HepG2 (cell line): Measurements from ENCODE around the gene POGK. TPM values are rescaled to one million over a fixed set of nuclear protein-coding genes. Genes with fewer than 3 reads are reported as not detected.

Source experiments
- BORCS8-MEF2B ChIP-seq: sonication (generic); formaldehyde crosslinking; IDR thresholded peaks from 2 replicates; pipeline ENCODE4 v1.8.0; 2022; ENCODE audit warnings: mild to moderate bottlenecking, missing genetic modification reagents
- FOXO1 ChIP-seq: sonication (generic); formaldehyde crosslinking; IDR thresholded peaks from 2 replicates; pipeline ENCODE4 v1.4.0; 2020; ENCODE audit warnings: missing genetic modification reagents
- GATAD1 ChIP-seq: IDR thresholded peaks from 2 replicates; pipeline ENCODE4 v1.6.1; 2016; ENCODE audit warnings: missing genetic modification reagents, missing compliant biosample characterization
- GTF2F1 ChIP-seq: fragments of 150-350 bp; IDR thresholded peaks from 2 replicates; pipeline ENCODE4 v1.6.1; 2014; ENCODE audit warnings: low read length
- MIER3 ChIP-seq: IDR thresholded peaks from 2 replicates; pipeline ENCODE4 v1.6.1; 2016; ENCODE audit warnings: missing compliant biosample characterization, borderline replicate concordance
- NFE2 ChIP-seq: sonication (generic); formaldehyde crosslinking; IDR thresholded peaks from 2 replicates; pipeline ENCODE4 v1.4.0; 2020; ENCODE audit warnings: missing genetic modification reagents
- NKX3-1 ChIP-seq: sonication (generic); formaldehyde crosslinking; IDR thresholded peaks from 2 replicates; pipeline ENCODE4 v1.5.0; 2020; ENCODE audit warnings: missing genetic modification reagents
- PHF20 ChIP-seq: sonication (generic); formaldehyde crosslinking; IDR thresholded peaks from 2 replicates; pipeline ENCODE4 v1.5.0; 2020; ENCODE audit warnings: mild to moderate bottlenecking, missing genetic modification reagents
- POLR2AphosphoS2 ChIP-seq: IDR thresholded peaks from 2 replicates; pipeline ENCODE4 v1.6.1; 2011; ENCODE audit warnings: low read depth, low read length, improper control_type of control experiment
- ZBTB7B ChIP-seq: sonication (generic); formaldehyde crosslinking; IDR thresholded peaks from 2 replicates; pipeline ENCODE4 v1.4.0; 2020; ENCODE audit warnings: missing genetic modification reagents
- ZFP41 ChIP-seq: sonication (generic); formaldehyde crosslinking; IDR thresholded peaks from 2 replicates; pipeline ENCODE4 v1.4.0; 2020; ENCODE audit warnings: mild to moderate bottlenecking, missing genetic modification reagents, borderline replicate concordance
- ZNF235 ChIP-seq: sonication (generic); formaldehyde crosslinking; IDR thresholded peaks from 2 replicates; pipeline ENCODE4 v1.8.1; 2023; ENCODE audit warnings: mild to moderate bottlenecking, missing genetic modification reagents, borderline replicate concordance
- ZNF260 ChIP-seq: sonication (generic); formaldehyde crosslinking; IDR thresholded peaks from 2 replicates; pipeline ENCODE4 v1.4.0; 2020; ENCODE audit warnings: missing genetic modification reagents, low read depth, mild to moderate bottlenecking, borderline replicate concordance
- ZNF567 ChIP-seq: sonication (generic); formaldehyde crosslinking; IDR thresholded peaks from 2 replicates; pipeline ENCODE4 v1.8.1; 2023; ENCODE audit warnings: mild to moderate bottlenecking, missing genetic modification reagents, borderline replicate concordance
- ZNF703 ChIP-seq: sonication (generic); formaldehyde crosslinking; IDR thresholded peaks from 2 replicates; pipeline ENCODE4 v1.5.1; 2020; ENCODE audit warnings: missing genetic modification reagents, mild to moderate bottlenecking, moderate library complexity, borderline replicate concordance
- ZNF766 ChIP-seq: sonication (generic); formaldehyde crosslinking; IDR thresholded peaks from 2 replicates; pipeline ENCODE4 v1.5.0; 2020; ENCODE audit warnings: missing genetic modification reagents, borderline replicate concordance
- polyA plus RNA-seq, 8 experiments: library from polyadenylated mRNA; depleted of rRNA in 3 of 8; stranded (reverse) in 7 of 8; unstranded in 1 of 8; fragments of >200 nt; fragmentation: Illumina TruSeq in 4 of 8; extraction: Trizol in 4 of 8; gene quantifications; 2 replicates each; pipeline versions ENCODE4 v1.2.1 to v1.2.3, GENCODE V29; 2011 to 2016; ENCODE audit warnings: low read depth in 4 of 8, missing spikeins in 1 of 8, mixed read lengths in 1 of 8; ENCODE audit not compliant: insufficient read depth in 1 of 8
- total RNA-seq, 5 experiments: library from RNA; depleted of rRNA; stranded (reverse); fragments of >200 nt; fragmentation: Illumina TruSeq; extraction: Trizol; gene quantifications; 2 replicates each; pipeline ENCODE4 v1.2.3, GENCODE V29; 2016; ENCODE audit warnings: low read depth in 1 of 5
- TF ChIP-seq, protein P1 (sequence below): sonication (generic); IDR thresholded peaks from 2 replicates; pipeline ENCODE4 v1.6.1; 2016; ENCODE audit warnings: low read depth, borderline replicate concordance
- TF ChIP-seq, protein P2 (sequence below): sonication (generic); formaldehyde crosslinking; IDR thresholded peaks from 2 replicates; pipeline ENCODE4 v1.5.0; 2020; ENCODE audit warnings: missing genetic modification reagents, mild to moderate bottlenecking, borderline replicate concordance
- TF ChIP-seq, protein P3 (sequence below): sonication (generic); formaldehyde crosslinking; IDR thresholded peaks from 2 replicates; pipeline ENCODE4 v1.5.0; 2020; ENCODE audit warnings: missing genetic modification reagents, mild to moderate bottlenecking, borderline replicate concordance
- TF ChIP-seq, protein P4 (sequence below): sonication (generic); formaldehyde crosslinking; IDR thresholded peaks from 2 replicates; pipeline ENCODE4 v1.4.0; 2020; ENCODE audit warnings: missing genetic modification reagents, low read depth, mild to moderate bottlenecking, borderline replicate concordance
- TF ChIP-seq, protein P5 (sequence below), 2 experiments: sonication (generic) in 1 of 2; formaldehyde crosslinking in 1 of 2; IDR thresholded peaks; 2 replicates each; pipeline versions ENCODE4 v1.5.1 to v1.6.1; 2011 to 2020; ENCODE audit warnings: borderline replicate concordance in 1 of 2, low read depth in 1 of 2, low read length in 1 of 2, mild to moderate bottlenecking in 1 of 2, missing genetic modification reagents in 1 of 2, moderate library complexity in 1 of 2

The POGK gene
- total and polyA plus RNA-seq, 2 of the 13 experiments (the other 11 are each of a cell fraction or from before 2014, with no cell fraction given) = 4.8 to 16.2 TPM

DNA sequence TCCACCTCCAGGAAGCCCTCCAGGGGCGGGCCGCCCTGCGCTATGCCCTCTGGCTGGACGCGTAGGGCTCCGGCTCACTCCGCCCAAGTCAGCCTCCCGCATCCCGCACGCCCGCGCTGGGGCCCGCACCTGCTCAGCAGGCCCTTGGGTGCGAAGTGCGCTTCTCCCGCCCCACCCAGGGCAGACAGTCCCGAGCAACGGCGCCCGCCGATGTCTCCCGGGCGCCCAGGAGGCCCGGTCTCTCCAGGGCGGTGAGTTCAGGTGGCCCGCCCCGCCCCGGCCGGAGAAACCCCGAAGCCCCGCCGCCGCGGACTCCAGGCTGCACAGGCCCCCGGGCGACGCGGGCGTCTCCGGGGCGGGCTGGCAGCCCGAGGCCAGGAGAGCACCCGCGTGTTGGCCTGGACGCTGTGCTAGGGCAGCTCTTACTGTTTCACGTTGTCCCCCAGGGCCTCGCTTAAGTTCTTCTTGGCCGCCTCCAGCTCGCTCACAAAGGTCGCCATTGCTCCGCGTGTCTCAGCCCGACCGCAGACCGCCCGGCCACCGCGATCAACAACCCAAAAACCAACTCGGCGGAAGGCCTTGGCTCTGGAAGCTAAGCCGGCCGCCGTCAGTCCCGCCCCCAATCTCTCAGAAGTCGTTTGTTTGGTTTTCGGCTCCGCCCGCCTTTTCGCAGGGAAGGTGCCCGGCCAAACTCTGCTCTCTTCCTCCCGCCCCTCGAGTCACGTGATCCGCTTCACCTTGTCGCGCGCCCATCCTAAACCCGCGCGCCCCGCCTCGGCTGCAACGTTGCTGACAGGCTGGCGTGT is 36.7 kb downstream of the POGK start, which contains the start of gene TADA1 (continued):
- TF ChIP-seq, protein P1, sequence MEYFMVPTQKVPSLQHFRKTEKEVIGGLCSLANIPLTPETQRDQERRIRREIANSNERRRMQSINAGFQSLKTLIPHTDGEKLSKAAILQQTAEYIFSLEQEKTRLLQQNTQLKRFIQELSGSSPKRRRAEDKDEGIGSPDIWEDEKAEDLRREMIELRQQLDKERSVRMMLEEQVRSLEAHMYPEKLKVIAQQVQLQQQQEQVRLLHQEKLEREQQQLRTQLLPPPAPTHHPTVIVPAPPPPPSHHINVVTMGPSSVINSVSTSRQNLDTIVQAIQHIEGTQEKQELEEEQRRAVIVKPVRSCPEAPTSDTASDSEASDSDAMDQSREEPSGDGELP = peak; percentile 32; the same call in 1 of the 2 replicates
- TF ChIP-seq POLR2AphosphoS2 (no peak), ZNF766 (0 out of 2 replicates have a peak, but pooled peaks have one; percentile 14), GTF2F1 (peak; percentile 93), NKX3-1 (CRISPR knock-in tag) (no peak), ZNF235 (CRISPR knock-in tag) (peak; percentile 77; the same call in 1 of the 2 replicates), NFE2 (CRISPR knock-in tag) (no peak), PHF20 (no peak; the same call in 1 of the 2 replicates), BORCS8-MEF2B (CRISPR knock-in tag) (no peak), ZNF260 (CRISPR knock-in tag) (no peak), ZNF703 (CRISPR knock-in tag) (no peak), FOXO1 (CRISPR knock-in tag) (peak; percentile 50), GATAD1 (CRISPR knock-in tag) (no peak; the same call in none of the 2 replicates), ZNF567 (CRISPR knock-in tag) (peak; percentile 44; the same call in 1 of the 2 replicates), ZFP41 (CRISPR knock-in tag) (peak; percentile 42; the same call in 1 of the 2 replicates), MIER3 (CRISPR knock-in tag) (0 out of 2 replicates have a peak, but pooled peaks have one; percentile 60), ZBTB7B (CRISPR knock-in tag) (peak; percentile 64; the same call in 1 of the 2 replicates)
- TF ChIP-seq, protein P2, sequence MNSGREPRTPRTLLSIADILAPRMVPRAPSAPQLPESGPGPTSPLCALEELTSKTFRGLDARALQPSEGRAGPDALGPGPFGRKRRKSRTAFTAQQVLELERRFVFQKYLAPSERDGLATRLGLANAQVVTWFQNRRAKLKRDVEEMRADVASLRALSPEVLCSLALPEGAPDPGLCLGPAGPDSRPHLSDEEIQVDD (CRISPR knock-in tag) = 0 out of 2 replicates have a peak, but pooled peaks have one; percentile 19
- TF ChIP-seq, protein P3, sequence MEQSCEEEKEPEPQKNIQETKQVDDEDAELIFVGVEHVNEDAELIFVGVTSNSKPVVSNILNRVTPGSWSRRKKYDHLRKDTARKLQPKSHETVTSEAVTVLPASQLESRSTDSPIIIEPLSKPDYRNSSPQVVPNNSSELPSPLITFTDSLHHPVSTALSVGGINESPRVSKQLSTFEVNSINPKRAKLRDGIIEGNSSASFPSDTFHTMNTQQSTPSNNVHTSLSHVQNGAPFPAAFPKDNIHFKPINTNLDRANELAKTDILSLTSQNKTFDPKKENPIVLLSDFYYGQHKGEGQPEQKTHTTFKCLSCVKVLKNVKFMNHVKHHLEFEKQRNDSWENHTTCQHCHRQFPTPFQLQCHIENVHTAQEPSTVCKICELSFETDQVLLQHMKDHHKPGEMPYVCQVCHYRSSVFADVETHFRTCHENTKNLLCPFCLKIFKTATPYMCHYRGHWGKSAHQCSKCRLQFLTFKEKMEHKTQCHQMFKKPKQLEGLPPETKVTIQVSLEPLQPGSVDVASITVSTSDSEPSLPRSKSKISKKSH (CRISPR knock-in tag) = no peak
- TF ChIP-seq, protein P4, sequence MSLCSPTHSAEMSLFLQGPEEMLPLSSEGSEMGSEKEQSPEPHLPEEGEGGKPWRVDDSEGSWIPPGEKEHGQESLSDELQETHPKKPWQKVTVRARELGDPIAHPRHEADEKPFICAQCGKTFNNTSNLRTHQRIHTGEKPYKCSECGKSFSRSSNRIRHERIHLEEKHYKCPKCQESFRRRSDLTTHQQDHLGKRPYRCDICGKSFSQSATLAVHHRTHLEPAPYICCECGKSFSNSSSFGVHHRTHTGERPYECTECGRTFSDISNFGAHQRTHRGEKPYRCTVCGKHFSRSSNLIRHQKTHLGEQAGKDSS (CRISPR knock-in tag) = peak; percentile 64; the same call in 1 of the 2 replicates
- TF ChIP-seq, protein P5, sequence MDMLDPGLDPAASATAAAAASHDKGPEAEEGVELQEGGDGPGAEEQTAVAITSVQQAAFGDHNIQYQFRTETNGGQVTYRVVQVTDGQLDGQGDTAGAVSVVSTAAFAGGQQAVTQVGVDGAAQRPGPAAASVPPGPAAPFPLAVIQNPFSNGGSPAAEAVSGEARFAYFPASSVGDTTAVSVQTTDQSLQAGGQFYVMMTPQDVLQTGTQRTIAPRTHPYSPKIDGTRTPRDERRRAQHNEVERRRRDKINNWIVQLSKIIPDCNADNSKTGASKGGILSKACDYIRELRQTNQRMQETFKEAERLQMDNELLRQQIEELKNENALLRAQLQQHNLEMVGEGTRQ (IDR thresholded peaks at IDR 0.05; ENCODE audit: low read depth, low read length) = peak; percentile 95
- TF ChIP-seq, protein P5 (CRISPR knock-in tag; IDR thresholded peaks at IDR 0.05; ENCODE audit: borderline replicate concordance) = peak; percentile 97; the same call in 1 of the 2 replicates
